T47D (cell line): ENCODE results near the gene CRY2.

Experiments used
- DNase-seq, 2 experiments: peaks; one replicate each; pipeline versions ENCODE4 v3.0.0 to v3.0.0-alpha.2; 2011 to 2012; ENCODE audit warnings: low read depth in 1 of 2, low spot score in 1 of 2
- JUND ChIP-seq: IDR thresholded peaks from 2 replicates; pipeline ENCODE4 v1.6.1; 2012; ENCODE audit warnings: low read depth
- in situ Hi-C: cut with HindIII; loops from 2 replicates; pipeline ENCODE4 v1.10.0; 2016; ENCODE audit warnings: low sequenced_read_pairs, low pct_unique_long_range_greater_than_20kb

CRY2 gene

GRCh38 chr11:45917623-45918330, 70.5 kb downstream of the CRY2 start, which contains the start of gene PEX16:
PEX16 (minus strand) TSS chr11:45917877; CDS start chr11:45917811, 66 bp downstream.
- in situ Hi-C loops: no loop called here

DNA sequence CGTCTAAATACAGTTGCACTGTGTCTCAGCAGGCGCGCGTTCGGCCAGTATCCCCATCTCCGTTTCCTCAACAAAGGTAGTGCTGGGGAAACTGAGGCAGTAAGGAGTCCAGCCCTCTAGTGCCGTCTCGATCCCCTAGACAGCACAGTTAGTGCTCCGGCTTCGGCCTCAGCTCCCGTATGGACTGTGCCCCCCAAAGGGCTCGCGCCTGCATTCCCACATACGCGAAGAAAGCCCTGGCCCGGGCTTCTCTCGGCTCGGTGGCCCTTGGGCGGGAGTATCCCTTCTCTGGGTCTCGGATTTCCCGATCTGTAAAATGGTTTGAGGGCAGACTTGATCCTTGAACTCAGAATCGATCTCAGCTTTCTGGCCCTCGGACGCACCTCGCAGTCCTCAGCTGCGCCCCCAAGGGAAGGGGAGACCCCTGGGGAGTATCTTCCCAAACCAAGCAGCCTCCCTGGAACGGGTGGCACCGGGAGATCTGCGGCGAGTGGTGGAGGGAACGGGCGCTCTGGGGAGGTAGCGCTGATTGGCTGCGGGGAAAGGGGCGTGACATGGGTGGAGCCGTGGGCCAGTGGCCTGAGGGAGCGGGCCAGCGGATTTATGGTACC, 71.2 kb downstream of the CRY2 start:
- in situ Hi-C loops: no loop called here
- DNase-seq: peak; percentile 87 to 91

More at GRCh38 chr11:45917623-45918330, 70.5 kb downstream of the CRY2 start, which contains the start of gene PEX16:
- peak; percentile 98 to 100 for DNase-seq
- TF ChIP-seq JUND: no peak

GRCh38 chr11:45918962-45919675, 71.8 kb downstream of the CRY2 start:
- TF ChIP-seq JUND: no peak
- in situ Hi-C loops: no loop called here
- no peak for DNase-seq

More for the DNA sequence above, 71.2 kb downstream of the CRY2 start:
- no peak for TF ChIP-seq JUND

DNA sequence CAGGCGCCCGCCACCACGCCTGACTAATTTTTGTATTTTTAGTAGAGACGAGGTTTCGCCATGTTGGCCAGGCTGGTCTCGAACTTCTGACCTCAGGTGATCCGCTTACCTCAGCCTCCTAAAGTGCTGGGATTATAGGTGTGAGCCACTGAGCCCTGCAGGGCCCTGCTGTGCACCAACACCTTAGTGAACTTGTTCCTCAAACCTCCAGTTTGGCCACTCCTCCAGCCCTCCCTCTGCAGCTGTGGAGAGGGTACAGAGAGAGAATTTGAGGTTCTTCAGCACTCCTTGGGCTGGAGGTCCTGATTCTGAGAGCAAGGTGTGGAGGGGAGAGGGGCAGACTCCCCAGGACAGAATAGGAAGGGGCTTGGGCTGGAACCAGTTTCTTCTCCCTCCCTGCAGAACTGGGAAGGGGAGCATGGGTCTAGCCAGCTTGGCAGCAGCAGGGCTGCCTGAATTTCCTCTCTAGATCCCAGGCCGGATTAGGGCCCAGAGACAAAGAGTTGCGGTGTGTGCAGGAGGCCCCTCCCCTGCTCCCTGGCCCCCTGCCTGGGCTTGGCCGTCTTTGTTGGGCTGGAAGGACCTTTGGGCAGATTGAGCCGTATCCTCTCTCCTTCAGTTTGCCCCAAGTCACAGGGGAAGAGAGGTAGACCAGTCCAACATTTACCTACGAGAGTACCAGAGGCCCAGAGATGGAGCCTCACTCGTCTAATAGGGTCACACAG, 72.7 kb downstream of the CRY2 start:
- peak in 1 of 2 experiments; percentile 80 for DNase-seq
- TF ChIP-seq JUND: no peak
- in situ Hi-C loops: no loop called here

DNA sequence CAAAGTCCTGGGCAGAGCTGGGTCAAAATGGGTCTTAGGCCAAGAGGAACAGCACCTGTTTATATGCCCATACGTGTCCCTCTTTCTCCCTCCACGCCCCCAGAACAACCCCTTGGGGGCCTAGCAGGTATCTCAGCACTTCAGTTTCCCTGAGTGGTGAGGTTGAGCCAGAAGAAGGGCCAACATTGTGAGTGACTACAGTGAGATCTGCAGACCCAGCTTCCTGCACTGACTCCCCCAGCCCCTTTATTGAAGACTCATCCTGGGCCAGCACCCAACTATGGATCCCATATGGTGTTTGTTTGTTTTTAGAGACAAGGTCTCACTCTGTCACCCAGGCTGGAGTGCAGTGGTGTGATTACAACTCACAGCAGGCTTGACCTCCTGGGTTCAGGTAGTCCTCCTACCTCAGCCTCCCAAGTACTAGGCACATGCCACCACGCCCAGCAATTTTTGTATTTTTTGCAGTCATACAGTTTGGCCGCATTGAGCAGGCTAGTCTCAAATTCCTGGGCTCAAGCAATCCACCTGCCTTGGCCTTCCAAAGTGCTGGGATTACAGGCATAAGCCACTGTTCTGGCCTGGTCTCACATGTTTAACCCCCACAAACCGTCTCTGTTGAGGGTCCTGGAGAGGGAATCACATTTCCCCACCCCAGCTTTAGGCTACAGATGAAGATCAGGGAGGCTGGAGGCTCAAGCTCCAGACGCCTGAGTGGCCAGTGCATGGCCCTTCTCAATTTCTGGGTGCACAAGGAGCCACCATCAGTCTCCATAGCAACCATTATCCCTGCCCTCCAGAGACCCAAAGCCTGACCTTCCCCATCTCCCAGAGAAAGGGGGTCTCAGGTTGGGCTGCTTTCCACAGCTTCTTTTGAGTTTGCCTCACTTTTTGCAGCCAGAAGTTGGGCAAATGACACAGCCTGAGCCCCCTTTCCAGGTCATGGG, 73.5 kb downstream of the CRY2 start:
- in situ Hi-C loops: no loop called here
- DNase-seq: no peak
- no peak for TF ChIP-seq JUND

DNA sequence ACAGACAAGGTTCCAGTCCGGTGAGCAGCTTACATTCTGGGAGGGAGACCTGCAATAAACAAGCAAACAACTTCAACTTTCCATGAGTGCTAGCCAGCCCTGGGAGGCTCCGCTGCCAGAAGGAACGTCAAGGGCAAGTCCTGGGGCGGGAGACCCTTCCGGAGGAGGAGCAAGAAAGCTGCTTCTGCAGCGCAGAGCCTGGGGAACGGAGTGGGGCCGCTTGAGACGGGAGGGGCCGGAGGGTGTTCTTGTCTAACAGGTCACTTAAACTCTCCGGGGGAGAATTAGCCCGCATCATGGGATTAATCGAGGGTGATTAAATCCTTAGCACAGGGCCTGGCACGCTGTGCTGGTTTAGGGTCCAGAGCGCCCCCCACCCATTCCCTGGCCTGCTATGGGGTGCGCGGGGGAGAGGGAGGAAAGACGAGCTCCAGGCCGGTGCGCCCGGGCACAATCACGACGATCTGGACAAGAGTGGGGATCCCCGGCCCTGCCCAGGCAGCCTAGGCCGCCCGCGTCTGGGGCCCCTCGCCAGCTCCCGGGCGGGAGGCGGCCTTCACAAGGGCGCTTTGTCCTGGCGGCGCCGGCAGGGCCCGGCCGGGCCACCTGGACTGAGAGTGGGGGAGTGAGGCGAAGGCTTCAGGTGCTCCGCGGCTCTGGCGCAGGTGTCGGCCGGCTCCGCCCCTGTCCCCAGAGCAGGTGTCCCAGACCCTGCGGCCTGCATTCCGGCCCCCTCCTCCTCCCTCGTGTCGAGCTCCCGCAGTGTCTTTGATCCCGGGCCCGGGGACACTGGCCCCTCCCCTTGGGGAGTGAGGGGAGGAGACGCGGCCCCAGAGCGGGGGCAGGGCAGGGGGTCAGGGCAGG, 74.5 kb downstream of the CRY2 start:
- in situ Hi-C loops: no loop called here
- TF ChIP-seq JUND: no peak
- DNase-seq: peak; percentile 96 to 99

DNA sequence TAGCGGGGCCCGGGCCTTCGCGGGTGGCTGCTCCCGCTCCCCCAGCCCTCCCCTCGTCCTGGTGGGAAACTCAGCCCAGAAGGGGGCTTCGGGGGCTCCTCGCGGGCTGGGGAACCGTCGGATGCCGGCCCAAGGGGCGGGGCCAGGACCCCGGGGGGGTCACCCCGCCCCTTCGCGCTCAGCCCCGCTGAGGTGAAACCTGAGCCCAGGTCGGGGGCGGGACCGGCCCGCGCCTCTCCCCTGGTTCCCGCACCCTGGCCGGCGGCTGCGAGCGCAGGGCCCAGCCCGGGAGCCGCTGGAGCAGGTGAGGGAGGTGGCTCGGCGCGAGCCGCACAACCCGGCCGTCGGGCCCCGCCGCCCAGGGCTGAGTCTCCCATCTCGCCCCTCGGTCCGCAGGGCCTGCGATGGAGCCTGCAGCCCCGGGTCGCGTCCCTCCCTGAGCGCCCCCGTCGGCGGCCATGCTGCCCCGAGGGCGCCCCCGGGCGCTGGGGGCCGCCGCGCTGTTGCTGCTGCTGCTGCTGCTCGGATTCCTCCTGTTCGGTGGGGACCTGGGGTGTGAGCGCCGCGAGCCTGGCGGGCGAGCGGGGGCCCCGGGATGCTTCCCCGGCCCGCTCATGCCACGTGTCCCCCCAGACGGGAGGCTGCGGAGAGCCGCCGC, 75.3 kb downstream of the CRY2 start, which contains the start of gene LARGE2:
Gene LARGE2 (plus strand): TSS at position 232 of the 658 bp plus-strand sequence. CDS start 227 bp downstream, at position 459.
- DNase-seq: peak; percentile 92 to 98
- in situ Hi-C loops: no loop called here

DNA sequence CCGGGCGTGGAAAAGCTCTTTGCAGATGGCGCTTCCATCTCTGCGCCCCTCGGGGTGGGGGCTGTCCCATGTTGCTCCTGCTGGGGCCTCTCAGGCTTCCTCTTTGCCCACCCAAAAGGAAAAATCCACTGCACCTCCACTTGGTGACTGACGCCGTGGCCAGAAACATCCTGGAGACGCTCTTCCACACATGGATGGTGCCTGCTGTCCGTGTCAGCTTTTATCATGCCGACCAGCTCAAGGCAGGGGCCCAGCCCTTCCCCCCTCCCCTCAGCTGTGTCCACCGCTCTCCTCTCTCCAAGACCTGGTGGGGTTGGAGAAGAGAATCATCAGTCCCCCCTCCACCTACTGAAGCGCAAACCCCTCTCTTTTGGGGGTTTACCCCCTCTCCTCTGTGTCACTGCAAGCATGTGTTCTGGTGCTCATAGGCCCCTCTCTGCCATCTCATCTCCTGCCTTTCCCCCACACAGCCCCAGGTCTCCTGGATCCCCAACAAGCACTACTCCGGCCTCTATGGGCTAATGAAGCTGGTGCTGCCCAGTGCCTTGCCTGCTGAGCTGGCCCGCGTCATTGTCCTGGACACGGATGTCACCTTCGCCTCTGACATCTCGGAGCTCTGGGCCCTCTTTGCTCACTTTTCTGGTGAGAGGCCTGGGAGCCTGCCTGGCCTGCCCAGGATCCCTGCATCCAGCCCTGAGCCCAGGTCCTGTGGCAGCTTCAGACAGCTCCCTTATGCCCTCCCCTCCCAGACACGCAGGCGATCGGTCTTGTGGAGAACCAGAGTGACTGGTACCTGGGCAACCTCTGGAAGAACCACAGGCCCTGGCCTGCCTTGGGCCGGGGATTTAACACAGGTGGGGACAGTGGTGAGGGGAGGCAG, 77.0 kb downstream of the CRY2 start:
- TF ChIP-seq JUND: no peak
- in situ Hi-C loops: no loop called here

More for the DNA sequence above, 75.3 kb downstream of the CRY2 start, which contains the start of gene LARGE2:
- TF ChIP-seq JUND: no peak

DNA sequence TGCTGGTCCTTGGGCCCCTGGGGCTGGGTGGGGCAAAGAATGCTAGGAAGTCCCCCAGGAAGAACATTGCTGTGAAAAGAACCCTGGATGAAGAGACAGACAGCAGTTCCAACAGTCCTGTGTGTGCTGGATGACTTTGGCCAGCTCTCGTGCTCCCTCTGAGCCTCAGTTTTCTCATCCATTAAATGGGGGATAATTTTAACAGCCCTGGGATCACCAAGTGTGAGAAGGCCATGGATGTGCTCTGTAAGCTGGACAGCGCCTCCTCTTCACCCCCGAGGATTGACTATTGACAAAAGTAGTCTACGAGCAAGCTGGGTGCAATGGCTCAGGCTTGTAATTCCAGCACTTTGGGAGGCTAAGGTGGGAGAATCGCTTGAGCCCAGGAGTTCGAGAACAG, 77.7 kb downstream of the CRY2 start:
- TF ChIP-seq JUND: no peak
- no peak for DNase-seq
- in situ Hi-C loops: no loop called here

More for the DNA sequence above, 77.0 kb downstream of the CRY2 start:
- DNase-seq: no peak
